Mesendoderm (in vitro differentiated cells): ENCODE results near the gene GAB2.

Experiments used
- DNase-seq: peaks from one replicate; pipeline ENCODE4 v3.0.0; 2013
- H2AK5ac ChIP-seq: 2 replicates; pipeline ENCODE4 v1.6.1; 2013; ENCODE audit warnings: low read length, inconsistent platforms
- H2BK120ac ChIP-seq: 2 replicates; pipeline ENCODE4 v1.6.1; 2013; ENCODE audit warnings: low read depth, mild to moderate bottlenecking, low read length, moderate library complexity, mixed read lengths
- H2BK15ac ChIP-seq: replicated peaks from 2 replicates; pipeline ENCODE4 v1.6.1; 2013; ENCODE audit warnings: low read depth, mild to moderate bottlenecking, moderate library complexity
- H2BK5ac ChIP-seq: 2 replicates; pipeline ENCODE4 v1.6.1; 2013; ENCODE audit warnings: low read length, inconsistent platforms
- H3K18ac ChIP-seq: 2 replicates; pipeline ENCODE4 v1.6.1; 2013; ENCODE audit warnings: mild to moderate bottlenecking, low read length, mixed read lengths
- H3K23ac ChIP-seq: one replicate; pipeline ENCODE4 v1.6.1; 2013; ENCODE audit warnings: low read length
- H3K27ac ChIP-seq: 2 replicates; pipeline ENCODE4 v1.5.1; 2013; ENCODE audit warnings: low read depth, mild to moderate bottlenecking, inconsistent platforms, low read length, moderate library complexity
- H3K27me3 ChIP-seq: 2 replicates; pipeline ENCODE4 v1.6.1; 2013; ENCODE audit warnings: low read length, control low read depth, mild to moderate bottlenecking, inconsistent platforms; ENCODE audit not compliant: insufficient read depth, poor library complexity
- H3K36me3 ChIP-seq: 2 replicates; pipeline ENCODE4 v1.6.1; 2013; ENCODE audit warnings: low read length, inconsistent platforms; ENCODE audit not compliant: control insufficient read depth, insufficient read depth
- H3K4ac ChIP-seq: one replicate; pipeline ENCODE4 v1.6.1; 2013; ENCODE audit warnings: low read depth, mild to moderate bottlenecking, low read length, moderate library complexity
- H3K4me1 ChIP-seq: 2 replicates; pipeline ENCODE4 v1.6.1; 2013; ENCODE audit warnings: low read depth, low read length, inconsistent platforms; ENCODE audit not compliant: control insufficient read depth
- H3K4me2 ChIP-seq: 2 replicates; pipeline ENCODE4 v1.6.1; 2013; ENCODE audit warnings: low read length
- H3K4me3 ChIP-seq: 2 replicates; pipeline ENCODE4 v1.5.1; 2013; ENCODE audit warnings: mild to moderate bottlenecking, low read length
- H3K56ac ChIP-seq: one replicate; pipeline ENCODE4 v1.6.1; 2013; ENCODE audit warnings: low read length
- H3K79me1 ChIP-seq: 2 replicates; pipeline ENCODE4 v1.6.1; 2013; ENCODE audit warnings: low read length, inconsistent platforms
- H3K79me2 ChIP-seq: 2 replicates; pipeline ENCODE4 v1.6.1; 2013; ENCODE audit warnings: mild to moderate bottlenecking, low read length; ENCODE audit not compliant: control insufficient read depth, insufficient read depth
- H3K9ac ChIP-seq: 2 replicates; pipeline ENCODE4 v1.6.1; 2013; ENCODE audit warnings: low read length, inconsistent platforms
- H4K5ac ChIP-seq: one replicate; pipeline ENCODE4 v1.6.1; 2013; ENCODE audit warnings: low read length
- H4K8ac ChIP-seq: one replicate; pipeline ENCODE4 v1.6.1; 2013; ENCODE audit warnings: low read depth, mild to moderate bottlenecking, control low read depth, low read length, moderate library complexity
- WGBS: extraction: QIAGEN DNeasy Blood & Tissue Kit; methylation state at CpG from one replicate; pipeline ENCODE4 v1.1.7; 2013; ENCODE audit warnings: low lambda C conversion rate, missing lambda C conversion rate; ENCODE audit not compliant: insufficient coverage; ENCODE audit errors: extremely low coverage; 5-methylcytosine and 5-hydroxymethylcytosine counted together

The GAB2 gene

DNA sequence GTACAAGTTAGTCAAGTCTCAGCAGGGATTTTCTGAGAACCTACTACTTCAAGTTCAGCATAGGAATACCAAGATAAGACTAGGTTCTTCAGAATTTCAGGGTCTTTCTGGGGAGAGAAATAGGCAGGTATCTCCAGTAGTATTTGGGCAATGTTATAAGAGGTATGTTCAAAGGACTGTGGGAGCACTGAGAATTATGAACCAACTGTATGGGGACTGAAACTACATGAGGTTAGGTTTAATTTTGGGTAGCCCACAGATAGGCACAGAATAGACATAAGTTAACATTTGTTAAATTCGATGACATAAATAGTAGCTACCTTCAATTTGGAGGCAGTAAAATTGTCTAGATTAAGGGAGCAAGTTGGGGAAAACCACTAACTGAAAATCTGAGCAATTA, 9.2 kb upstream of the GAB2 start:
- Histone ChIP-seq H3K9ac (no peak overlapping the region), H3K4me1 (no peaks in the 10 kb centered on the region), H2BK5ac (no peak overlapping the region), H3K18ac (no peak overlapping the region), H3K79me2 (no peaks in the 10 kb centered on the region), H3K23ac (no peak overlapping the region), H3K27ac (no peak overlapping the region), H2AK5ac (no peak overlapping the region), H2BK120ac (no peak overlapping the region), H4K5ac (no peak overlapping the region), H4K8ac (no peak overlapping the region), H3K79me1 (no peaks in the 10 kb centered on the region), H2BK15ac (no peak overlapping the region), H3K4me2 (no peak overlapping the region), H3K36me3 (no peaks in the 10 kb centered on the region), H3K27me3 (no peaks in the 10 kb centered on the region), H3K56ac (no peak overlapping the region), H3K4me3 (no peak overlapping the region), H3K4ac (no peak overlapping the region)
- no peak for DNase-seq
- no CpG with 5 or more reads among the region's 1 CpG for WGBS

DNA sequence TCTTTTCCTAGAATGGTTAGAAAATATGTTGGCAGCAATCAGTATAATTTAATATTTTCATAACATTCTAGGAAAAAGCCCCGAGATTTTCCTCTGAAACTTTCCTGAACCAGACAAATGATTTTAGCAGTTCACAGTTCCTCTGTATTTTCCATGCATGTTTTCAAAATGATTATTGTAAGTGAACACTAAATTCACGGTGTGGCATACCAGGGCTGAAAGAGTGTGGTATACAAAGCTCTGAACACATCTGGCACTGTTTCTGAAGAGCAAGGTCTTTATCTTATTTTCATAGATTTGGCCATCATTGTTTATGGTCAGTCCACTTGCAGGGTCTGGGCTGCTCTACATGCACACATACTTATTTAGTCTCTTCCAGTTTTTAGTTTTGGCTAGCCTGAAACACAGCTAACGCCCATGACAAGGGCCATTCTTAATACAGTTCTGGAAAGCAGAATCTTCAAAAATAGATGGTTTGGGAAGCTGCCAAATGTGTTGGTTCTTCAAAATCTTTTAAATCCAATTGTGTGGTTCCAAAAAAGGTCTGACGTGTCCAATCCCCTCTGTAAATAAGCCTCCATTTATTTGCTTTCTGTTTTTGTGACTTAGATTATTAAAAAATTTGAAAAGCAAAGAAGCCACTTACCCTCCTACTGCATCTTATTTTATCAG, 7.9 kb upstream of the GAB2 start:
- Histone ChIP-seq H2BK15ac (no peak overlapping the region), H3K23ac (no peak overlapping the region)

DNA sequence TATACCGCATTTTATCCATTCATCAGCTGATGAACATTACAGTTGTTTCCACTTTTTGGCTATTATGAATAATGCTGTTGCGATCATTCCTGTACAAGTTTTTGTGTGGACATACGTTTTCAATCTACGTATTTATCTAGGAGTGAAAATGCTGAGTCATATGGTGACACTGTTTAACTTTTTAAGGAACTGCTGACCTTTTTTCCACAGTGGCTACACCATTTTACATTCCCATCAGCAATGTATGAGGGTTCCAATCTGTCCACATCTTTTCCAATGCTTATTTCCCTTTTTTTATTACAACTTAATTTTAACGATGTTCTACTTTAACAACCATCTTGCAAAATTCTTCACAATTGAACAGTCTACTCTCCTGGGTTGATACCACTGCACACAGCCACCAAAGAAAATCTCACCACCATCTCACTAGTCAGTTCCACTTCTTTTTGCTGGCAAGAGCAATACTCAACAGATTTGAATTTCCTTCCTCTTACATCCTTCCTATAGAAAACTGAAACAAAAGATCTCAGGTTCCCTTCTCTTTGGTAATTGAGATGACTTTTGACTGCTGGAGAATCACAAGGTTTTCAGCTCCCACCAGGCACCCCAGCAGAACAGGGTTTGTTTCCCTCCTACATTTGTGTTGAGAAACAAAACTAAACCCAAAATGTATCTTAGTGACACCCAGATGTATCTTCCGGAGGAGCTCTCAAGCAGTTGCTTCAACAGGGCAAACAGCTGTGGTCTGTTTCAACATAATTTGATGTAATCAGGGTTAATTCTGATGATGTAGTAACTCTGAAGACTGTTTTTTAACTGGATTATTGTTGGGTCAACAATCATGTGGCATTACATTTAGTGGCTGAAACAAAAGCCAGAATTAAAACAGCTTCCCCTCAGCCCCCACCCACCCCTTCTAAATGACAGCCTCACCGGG, 7.0 kb upstream of the GAB2 start:
- no peaks in the 10 kb centered on the region for H3K4me1 ChIP-seq
- H3K56ac ChIP-seq = no peak overlapping the region
- no peak overlapping the region for H3K4me3 ChIP-seq
- no peak overlapping the region for H3K27ac ChIP-seq
- no peak overlapping the region for H3K18ac ChIP-seq
- H2BK120ac ChIP-seq = no peak overlapping the region
- DNase-seq = no peak
- H3K27me3 ChIP-seq = no peaks in the 10 kb centered on the region
- H2BK5ac ChIP-seq = no peak overlapping the region
- no peak overlapping the region for H3K4me2 ChIP-seq
- H3K9ac ChIP-seq = no peak overlapping the region
- no peak overlapping the region for H2AK5ac ChIP-seq
- no peaks in the 10 kb centered on the region for H3K36me3 ChIP-seq
- WGBS = 100% methylated on average over 1 of the region's 7 CpGs
- peak overlapping the region; percentile 66 for H4K8ac ChIP-seq
- H2BK15ac ChIP-seq = no peak overlapping the region
- no peak overlapping the region for H4K5ac ChIP-seq
- no peak overlapping the region for H3K4ac ChIP-seq
- no peaks in the 10 kb centered on the region for H3K79me2 ChIP-seq
- no peaks in the 10 kb centered on the region for H3K79me1 ChIP-seq
- H3K23ac ChIP-seq = no peak overlapping the region

More for the DNA sequence above, 7.9 kb upstream of the GAB2 start:
- DNase-seq = no peak
- Histone ChIP-seq H3K36me3 (no peaks in the 10 kb centered on the region), H3K9ac (no peak overlapping the region), H3K4ac (peak overlapping the region; percentile 49), H3K4me2 (no peak overlapping the region), H2BK5ac (no peak overlapping the region), H2BK120ac (no peak overlapping the region), H3K18ac (no peak overlapping the region), H3K79me1 (no peaks in the 10 kb centered on the region), H4K5ac (no peak overlapping the region), H4K8ac (no peak overlapping the region), H3K27ac (no peak overlapping the region), H3K4me1 (no peaks in the 10 kb centered on the region), H3K27me3 (no peaks in the 10 kb centered on the region), H2AK5ac (no peak overlapping the region), H3K79me2 (no peaks in the 10 kb centered on the region), H3K4me3 (no peak overlapping the region), H3K56ac (no peak overlapping the region)
- WGBS = no CpG with 5 or more reads among the region's 4 CpGs

DNA sequence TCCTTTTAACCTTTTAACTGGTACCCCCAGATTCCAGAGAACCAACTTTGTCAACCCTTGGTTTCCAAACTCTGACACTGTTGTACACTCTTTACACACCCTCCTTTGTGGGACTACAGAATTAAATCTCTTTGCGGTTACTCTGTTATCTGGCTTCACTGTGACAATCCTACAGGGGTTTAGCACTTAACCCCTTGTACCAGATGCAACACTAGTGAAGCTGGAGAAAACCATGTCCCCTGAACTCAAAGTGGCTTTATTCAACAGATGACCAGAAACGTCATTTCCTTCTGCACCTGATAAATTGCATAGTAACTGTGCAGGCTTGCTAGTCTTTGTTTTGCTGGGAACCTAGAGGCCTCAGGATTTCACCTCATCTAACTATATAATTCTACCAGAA, 5.6 kb upstream of the GAB2 start:
- no peak overlapping the region for H3K18ac ChIP-seq
- peaks cover 2% of the 10 kb centered on the region for H3K4me1 ChIP-seq
- no peak overlapping the region for H4K5ac ChIP-seq
- H2BK15ac ChIP-seq = no peak overlapping the region
- H4K8ac ChIP-seq = no peak overlapping the region
- H3K4me2 ChIP-seq = no peak overlapping the region
- no peak overlapping the region for H3K4me3 ChIP-seq
- H3K56ac ChIP-seq = no peak overlapping the region
- no peak overlapping the region for H2BK5ac ChIP-seq
- no peaks in the 10 kb centered on the region for H3K79me2 ChIP-seq
- H2AK5ac ChIP-seq = no peak overlapping the region
- no peak overlapping the region for H3K23ac ChIP-seq
- H3K4ac ChIP-seq = no peak overlapping the region
- no peak for DNase-seq
- H3K36me3 ChIP-seq = no peaks in the 10 kb centered on the region
- H3K27me3 ChIP-seq = no peaks in the 10 kb centered on the region
- WGBS = no CpG with 5 or more reads among the region's 2 CpGs
- H2BK120ac ChIP-seq = no peak overlapping the region
- H3K79me1 ChIP-seq = no peaks in the 10 kb centered on the region
- no peak overlapping the region for H3K9ac ChIP-seq
- H3K27ac ChIP-seq = no peak overlapping the region

DNA sequence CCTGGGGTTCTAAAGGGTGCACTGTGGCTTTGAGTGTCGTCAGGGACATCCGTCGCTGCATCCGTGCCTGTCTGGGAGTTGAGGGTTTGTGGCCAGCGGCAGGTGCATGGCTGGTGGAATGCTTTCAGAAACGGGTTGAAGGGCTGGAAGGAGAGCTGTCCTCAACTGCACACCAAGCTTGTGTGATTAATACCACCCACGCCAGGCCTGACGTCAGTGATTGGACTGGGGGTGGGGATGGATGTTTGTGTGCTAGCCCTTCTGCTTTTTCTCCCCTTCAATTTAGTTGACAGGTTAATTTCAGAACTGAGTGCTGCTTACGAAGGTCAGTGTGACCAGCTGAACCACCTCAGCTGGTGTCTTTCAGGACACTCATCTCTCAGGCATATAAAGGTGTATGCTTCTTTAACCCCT, 3.2 kb upstream of the GAB2 start:
- no peak overlapping the region for H4K5ac ChIP-seq
- no peak overlapping the region for H2BK120ac ChIP-seq
- H3K79me1 ChIP-seq = no peaks in the 10 kb centered on the region
- H3K27me3 ChIP-seq = no peaks in the 10 kb centered on the region
- H3K36me3 ChIP-seq = no peaks in the 10 kb centered on the region
- DNase-seq = no peak
- H3K23ac ChIP-seq = no peak overlapping the region
- no peak overlapping the region for H2BK5ac ChIP-seq
- no peak overlapping the region for H3K18ac ChIP-seq
- H3K56ac ChIP-seq = no peak overlapping the region
- H3K27ac ChIP-seq = no peak overlapping the region
- peaks cover 3% of the 10 kb centered on the region for H3K4me1 ChIP-seq
- no peak overlapping the region for H3K4me2 ChIP-seq
- H2AK5ac ChIP-seq = no peak overlapping the region
- H3K4ac ChIP-seq = no peak overlapping the region
- WGBS = no CpG with 5 or more reads among the region's 9 CpGs
- no peak overlapping the region for H3K9ac ChIP-seq
- H4K8ac ChIP-seq = no peak overlapping the region
- no peaks in the 10 kb centered on the region for H3K79me2 ChIP-seq
- H3K4me3 ChIP-seq = no peak overlapping the region
- H2BK15ac ChIP-seq = no peak overlapping the region
